H1 (cell line): ENCODE data around the gene EFR3B. TPM values are rescaled to one million over a fixed set of nuclear protein-coding genes. Genes with fewer than 3 reads are reported as not detected.

Experiments
- TCF12 ChIP-seq: IDR thresholded peaks from 2 replicates; pipeline ENCODE4 v1.6.1; 2011; ENCODE audit warnings: low read depth, mild to moderate bottlenecking, low read length
- polyA plus RNA-seq, 7 experiments: library from polyadenylated mRNA; depleted of rRNA in 3 of 7; stranded (reverse) in 5 of 7; unstranded in 2 of 7; fragments of >200 nt in 5 of 7; fragments of 200-250 nt in 2 of 7; gene quantifications; 1 replicate in 5 of 7; 2 replicates in 1 of 7; 4 replicates in 1 of 7; pipeline versions ENCODE4 v1.2.1 to v1.2.3, GENCODE V29; 2011 to 2013; ENCODE audit warnings: missing spikeins in 2 of 7, mixed read lengths in 2 of 7
- total RNA-seq: library from RNA; stranded (reverse); fragmentation: NEBNext Ultra II Directional; extraction: Animal tissue kit (Norgen Biotek cat#: 25700); gene quantifications from 2 replicates; pipeline ENCODE4 v1.2.1, GENCODE V29; 2021

Gene EFR3B
- total and polyA plus RNA-seq, 2 of the 8 experiments (the other 6 are each of a cell fraction or from before 2014, with no cell fraction given): 3.4 to 9.6 TPM

DNA sequence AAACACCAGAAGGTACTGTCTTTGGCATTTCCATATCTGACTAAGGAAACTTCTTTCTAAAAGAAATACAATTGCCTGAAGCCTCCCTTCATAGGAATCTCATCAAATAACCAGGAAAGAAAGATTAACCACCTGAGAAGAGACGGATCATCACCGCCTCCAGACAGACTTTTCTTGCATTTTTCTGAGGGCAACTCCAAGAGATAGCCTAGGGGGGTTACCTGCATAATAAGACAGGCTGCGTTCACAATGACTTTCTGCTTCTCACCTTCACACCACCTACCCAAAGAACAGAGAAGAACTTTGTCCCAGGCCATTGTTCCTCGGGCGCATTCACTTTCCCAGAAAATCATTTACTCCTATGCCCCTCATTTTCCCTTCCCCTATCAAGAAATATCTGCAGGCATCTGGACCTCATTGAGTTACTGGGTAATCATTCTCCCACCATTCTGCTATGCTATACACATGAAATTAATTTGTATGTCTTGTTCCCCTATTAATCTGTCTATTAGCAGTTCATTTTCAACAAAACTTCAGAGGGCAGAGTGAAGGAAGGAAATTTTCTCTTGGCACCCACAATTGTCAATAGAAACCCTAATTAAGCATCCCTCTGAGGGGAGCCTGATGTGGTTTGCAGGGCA lies 134.8 kb downstream of the EFR3B start (continued):
- no peak for TF ChIP-seq TCF12
